Measurements from ENCODE around the gene DAZAP1.

The DAZAP1 gene

GRCh38 chr19:1461862-1462261, 54.5 kb downstream of the DAZAP1 start:
- no peak for DNase-seq

GRCh38 chr19:1465191-1466016, 58.0 kb downstream of the DAZAP1 start:
- peak; percentile 50 for DNase-seq

- peak; percentile 17 for DNase-seq
These were observed 58.7 kb downstream of the DAZAP1 start for GRCh38 chr19:1466018-1466460.

GRCh38 chr19:1466461-1467214, 59.3 kb downstream of the DAZAP1 start:
- DNase-seq = peak; percentile 21

GRCh38 chr19:1467215-1467489, 59.8 kb downstream of the DAZAP1 start:
- no peak for DNase-seq

GRCh38 chr19:1467490-1468273, 60.3 kb downstream of the DAZAP1 start:
- peak; percentile 28 for DNase-seq

GRCh38 chr19:1468274-1468820, 61.0 kb downstream of the DAZAP1 start:
- DNase-seq = peak; percentile 17

- DNase-seq = peak; percentile 55
These were observed 61.5 kb downstream of the DAZAP1 start for GRCh38 chr19:1468821-1469254.

- DNase-seq = peak; percentile 46
These were observed 62.1 kb downstream of the DAZAP1 start for GRCh38 chr19:1469255-1470054.

- no peak for DNase-seq
These were observed 62.6 kb downstream of the DAZAP1 start for GRCh38 chr19:1470055-1470304.

- peak; percentile 77 for DNase-seq
These were observed 63.1 kb downstream of the DAZAP1 start for GRCh38 chr19:1470305-1471009.

- DNase-seq = peak; percentile 39
These were observed 63.7 kb downstream of the DAZAP1 start for GRCh38 chr19:1471010-1471514.

GRCh38 chr19:1471515-1472160, 64.3 kb downstream of the DAZAP1 start:
- peak; percentile 50 for DNase-seq

GRCh38 chr19:1472231-1473084, 65.1 kb downstream of the DAZAP1 start:
- DNase-seq = no peak

- DNase-seq = no peak
These were observed 65.9 kb downstream of the DAZAP1 start for GRCh38 chr19:1473085-1473851.

- no peak for DNase-seq
These were observed 66.8 kb downstream of the DAZAP1 start for GRCh38 chr19:1474011-1474764.

- DNase-seq = no peak
These were observed 67.5 kb downstream of the DAZAP1 start for GRCh38 chr19:1474765-1475351.

Data from activated T-cell treated with anti-CD3 and anti-CD28 coated beads, Interleukin-2, amount 50 U/mL, for 1 hour (primary cell).